NCI-H446 (cell line): ENCODE measurements around the gene ATPAF1.

Experiments
- DNase-seq, 2 experiments: peaks; one replicate each; lab custom pipeline; 2025; lab: John Stamatoyannopoulos, UW

Gene ATPAF1

GRCh38 chr1:46615735-46616134 lies 52.4 kb downstream of the ATPAF1 start:
- no peak for DNase-seq

GRCh38 chr1:46615088-46615487 lies 53.1 kb downstream of the ATPAF1 start:
- no peak for DNase-seq

GRCh38 chr1:46614604-46614984 lies 53.6 kb downstream of the ATPAF1 start:
- DNase-seq: no peak

- DNase-seq: peak; percentile 69 to 79
Observed at GRCh38 chr1:46613661-46614603, 54.2 kb downstream of the ATPAF1 start.

GRCh38 chr1:46612937-46613660 lies 55.1 kb downstream of the ATPAF1 start:
- DNase-seq: no peak

GRCh38 chr1:46611691-46612221 lies 56.4 kb downstream of the ATPAF1 start:
- no peak for DNase-seq

GRCh38 chr1:46607345-46608130 lies 60.6 kb downstream of the ATPAF1 start:
- peak; percentile 83 to 94 for DNase-seq

- peak; percentile 46 to 84 for DNase-seq
Observed at GRCh38 chr1:46606255-46606965, 61.8 kb downstream of the ATPAF1 start.

GRCh38 chr1:46605232-46605631 lies 62.9 kb downstream of the ATPAF1 start:
- DNase-seq: no peak

GRCh38 chr1:46603858-46604549 lies 64.2 kb downstream of the ATPAF1 start, which contains the start of gene MKNK1:
Gene MKNK1 (minus strand): TSS chr1:46604268. CDS start chr1:46583327, 20,941 bp downstream.
- DNase-seq: peak in 1 of 2 experiments; percentile 43

GRCh38 chr1:46603481-46603857 lies 64.7 kb downstream of the ATPAF1 start:
- no peak for DNase-seq

GRCh38 chr1:46601257-46602007 lies 66.7 kb downstream of the ATPAF1 start:
- no peak for DNase-seq

- no peak for DNase-seq
Observed at GRCh38 chr1:46599059-46599970, 68.8 kb downstream of the ATPAF1 start.

GRCh38 chr1:46596846-46597245 lies 71.3 kb downstream of the ATPAF1 start:
- no peak for DNase-seq

- no peak for DNase-seq
Observed at GRCh38 chr1:46596036-46596435, 72.1 kb downstream of the ATPAF1 start.

GRCh38 chr1:46595127-46595526 lies 73.0 kb downstream of the ATPAF1 start:
- DNase-seq: no peak

GRCh38 chr1:46594063-46594462 lies 74.1 kb downstream of the ATPAF1 start:
- no peak for DNase-seq

GRCh38 chr1:46592823-46593222 lies 75.3 kb downstream of the ATPAF1 start:
- DNase-seq: no peak

GRCh38 chr1:46589529-46589928 lies 78.6 kb downstream of the ATPAF1 start:
- DNase-seq: no peak
